Measurements from ENCODE around the gene CTIF.

Gene CTIF

DNA sequence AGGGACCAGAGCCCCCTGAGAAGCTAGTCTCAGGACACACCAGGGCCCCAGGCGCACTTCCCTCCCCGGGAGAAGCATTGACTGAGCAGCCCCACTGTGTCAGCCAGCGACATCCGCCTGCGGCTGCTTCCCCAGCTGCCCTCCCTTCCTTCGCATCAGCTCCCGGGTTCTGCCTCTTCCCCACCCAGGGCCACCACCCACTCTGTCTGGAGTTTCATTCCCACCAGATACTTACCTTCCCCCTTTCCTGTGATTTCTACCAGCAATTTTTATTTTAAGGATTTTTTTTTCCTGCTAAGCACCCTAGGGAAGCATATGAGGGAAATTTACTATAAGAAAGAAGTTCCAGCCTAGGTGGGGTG lies 312.7 kb downstream of the CTIF start:
- DNase-seq (ENCODE audit: low read depth): peak; percentile 59

DNA sequence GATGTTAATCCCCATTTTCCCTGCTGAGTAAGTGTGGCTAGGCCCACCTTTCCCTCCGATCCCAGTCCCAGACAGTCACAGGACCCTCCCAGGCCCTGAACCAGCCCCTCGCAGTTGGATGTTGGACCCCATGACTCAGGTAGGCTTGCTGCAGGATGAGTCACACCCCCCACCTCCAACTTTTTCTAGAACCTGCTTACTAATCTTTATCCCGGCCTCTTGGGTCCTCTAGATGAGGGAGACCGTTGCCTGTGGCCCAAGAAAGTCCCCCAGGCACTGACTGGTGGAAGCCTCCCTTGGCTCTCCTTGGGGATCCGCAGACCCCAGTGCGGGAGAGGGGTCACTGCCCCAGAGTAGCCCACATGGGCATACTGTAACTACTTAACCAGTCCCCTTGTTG lies 313.5 kb downstream of the CTIF start:
- DNase-seq (ENCODE audit: low read depth): no peak

GRCh38 chr18:48852794-48853193 lies 314.0 kb downstream of the CTIF start:
- no peak for DNase-seq (ENCODE audit: low read depth)

DNA sequence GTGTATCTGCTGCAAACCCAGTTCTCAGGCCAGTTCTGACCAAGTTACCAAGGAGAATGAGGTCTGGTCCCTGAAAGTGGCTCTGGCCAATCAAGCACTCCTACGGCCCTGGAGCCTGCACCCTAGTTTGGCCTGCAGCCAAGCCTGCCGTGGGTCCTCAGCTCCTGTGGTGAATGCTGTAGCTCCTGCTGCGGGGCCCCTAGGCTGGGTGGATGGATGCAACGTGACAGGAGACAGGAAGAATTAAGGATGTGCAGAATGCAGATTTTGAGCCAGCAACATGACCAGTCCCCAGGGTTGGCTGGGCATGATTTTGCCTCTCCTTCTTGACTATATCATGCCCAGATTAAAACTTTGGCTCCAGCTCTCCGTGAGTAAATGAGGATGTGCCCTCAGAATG lies 314.8 kb downstream of the CTIF start:
- no peak for DNase-seq (ENCODE audit: low read depth)

DNA sequence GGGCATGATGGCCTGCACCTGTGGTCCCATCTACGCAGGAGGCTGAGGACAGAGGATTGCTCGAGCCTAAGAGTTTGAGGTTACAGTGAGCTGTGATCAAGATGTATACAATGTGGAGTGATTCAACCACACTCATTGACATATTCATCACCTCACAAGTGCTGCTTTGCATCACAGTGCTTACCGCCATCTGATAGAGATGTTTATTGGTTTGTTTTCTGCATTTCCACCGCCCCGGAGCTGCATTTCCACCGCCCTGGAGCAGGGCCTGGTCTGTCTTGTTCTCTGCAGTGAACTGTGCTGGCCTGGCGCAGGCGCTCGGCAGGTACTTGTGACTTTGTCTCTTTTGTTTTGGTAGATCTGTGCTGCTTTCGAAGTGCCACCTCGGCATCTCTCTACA lies 315.9 kb downstream of the CTIF start:
- DNase-seq (ENCODE audit: low read depth): peak; percentile 26

- peak; percentile 48 for DNase-seq (ENCODE audit: low read depth)
These were observed 316.9 kb downstream of the CTIF start for GRCh38 chr18:48855422-48856377.

DNA sequence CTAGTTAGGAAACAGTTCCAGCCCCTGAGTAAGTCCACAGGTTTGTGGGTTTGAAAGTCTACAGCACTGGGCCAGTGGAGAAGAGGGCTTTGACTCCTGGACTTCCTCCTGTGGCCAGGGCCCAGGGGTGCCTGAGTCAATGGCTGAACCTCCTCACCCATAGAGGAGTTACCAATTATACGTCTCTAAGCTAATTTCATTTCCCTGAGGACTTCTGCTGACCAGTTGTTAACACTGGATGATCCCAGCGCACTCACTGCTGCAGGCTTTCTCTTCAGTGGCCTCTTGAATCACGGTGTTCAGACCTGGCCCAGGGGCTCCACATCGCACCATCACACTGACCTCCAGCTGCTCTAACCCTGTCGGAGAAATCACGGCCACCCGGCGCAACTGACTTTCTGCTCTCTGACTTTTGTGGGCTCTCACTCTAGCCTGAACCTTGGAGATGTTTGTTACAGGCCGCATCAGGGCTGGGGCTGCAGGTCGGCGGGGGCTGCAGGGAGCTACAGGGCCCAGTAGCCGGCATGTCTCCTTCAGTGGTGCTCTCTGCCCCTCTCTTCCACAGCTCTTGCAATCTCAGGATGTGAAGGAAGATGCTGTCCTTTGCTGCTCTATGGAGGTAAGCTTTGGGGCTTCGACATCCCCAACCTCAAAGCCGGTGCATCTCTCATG lies 318.3 kb downstream of the CTIF start:
- no peak for DNase-seq (ENCODE audit: low read depth)

- no peak for DNase-seq (ENCODE audit: low read depth)
These were observed 319.8 kb downstream of the CTIF start for GRCh38 chr18:48858676-48859075.

DNA sequence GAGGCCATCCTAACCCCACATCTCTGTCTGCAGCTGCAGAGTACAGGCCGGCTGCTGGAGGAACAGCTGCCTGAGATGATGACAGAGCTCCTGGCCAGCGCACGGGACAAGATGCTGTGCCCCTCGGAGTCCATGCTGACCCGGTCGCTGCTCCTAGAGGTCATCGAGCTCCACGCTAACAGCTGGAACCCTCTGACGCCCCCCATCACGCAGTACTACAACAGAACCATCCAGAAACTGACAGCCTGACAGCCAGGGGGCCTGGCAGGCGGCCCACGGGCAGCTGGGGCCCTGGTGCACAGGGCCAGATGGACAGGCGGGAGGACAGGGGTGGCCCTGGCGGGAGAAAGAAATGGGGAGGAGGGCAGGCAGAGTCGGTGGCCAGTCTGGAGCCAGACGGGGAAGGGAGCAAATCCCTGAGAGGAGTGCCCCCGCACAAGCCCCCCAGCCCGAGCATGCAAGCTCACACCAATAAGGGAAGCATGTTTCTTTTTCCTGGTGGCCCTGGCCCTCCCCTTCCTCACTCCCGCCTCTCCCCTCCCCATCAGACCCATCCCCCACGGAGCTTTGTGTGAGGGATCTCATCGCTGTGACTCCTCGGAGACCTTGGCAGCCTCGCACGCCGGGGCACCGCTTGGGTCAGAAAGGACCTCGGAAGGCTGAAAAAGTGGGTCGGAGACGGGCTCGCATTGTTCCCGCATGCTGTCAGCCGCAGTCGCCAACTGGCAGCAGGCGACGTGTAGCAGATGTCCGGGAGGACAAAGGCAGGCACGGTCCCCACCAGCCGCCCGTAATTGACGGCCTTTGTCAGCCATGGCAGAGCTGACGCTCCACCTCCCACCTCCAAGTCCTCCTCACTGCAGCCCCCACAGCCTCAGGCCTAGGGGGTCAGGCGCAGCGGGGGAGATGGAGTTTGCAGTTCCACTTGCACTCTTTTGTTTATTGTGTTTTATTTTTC lies 320.8 kb downstream of the CTIF start:
- no peak for DNase-seq (ENCODE audit: low read depth)

DNA sequence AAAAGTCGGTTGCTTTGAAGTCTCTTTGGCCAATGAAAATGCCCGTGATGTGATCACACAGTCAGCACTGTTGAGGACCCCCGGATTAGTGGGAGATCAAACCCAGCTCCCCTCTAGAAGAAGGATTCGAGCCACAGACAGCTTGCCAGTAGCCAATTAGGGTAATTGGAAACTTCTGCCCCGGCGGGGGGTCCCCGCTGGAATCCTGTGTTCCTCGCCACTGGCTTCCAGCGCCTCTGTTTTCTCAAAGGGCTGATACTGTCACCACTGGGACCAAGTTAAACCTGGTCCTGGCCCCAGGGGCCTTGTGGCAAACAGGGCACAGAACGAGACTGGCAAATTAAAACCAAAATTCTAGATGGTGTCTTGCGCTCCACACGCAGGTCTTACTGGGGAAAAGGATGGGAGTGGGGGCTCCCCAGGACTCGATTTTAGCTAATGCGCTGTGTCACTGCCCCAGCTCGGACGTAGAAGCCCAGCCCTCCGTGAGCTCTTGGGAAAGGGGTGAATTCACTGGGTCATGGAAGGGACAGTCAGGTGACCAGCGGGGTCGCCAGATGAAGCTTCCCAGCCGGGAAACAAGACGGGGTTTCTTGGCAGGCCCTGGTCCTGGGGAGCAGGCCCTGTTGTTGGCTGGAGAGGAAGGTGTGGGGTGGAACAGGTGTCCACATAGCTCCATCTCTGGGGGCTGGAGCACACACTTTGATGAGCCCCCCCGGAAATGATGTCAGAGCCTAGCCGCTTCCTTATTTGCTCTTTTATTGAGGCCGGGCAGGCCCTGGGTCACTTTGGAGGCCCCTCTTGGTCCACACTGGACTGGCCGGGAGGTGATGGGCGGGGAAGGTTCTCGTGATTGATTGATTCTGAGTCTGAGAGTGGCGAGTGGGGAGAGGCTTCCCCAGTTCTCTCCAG lies 321.7 kb downstream of the CTIF start:
- no peak for DNase-seq (ENCODE audit: low read depth)

- no peak for DNase-seq (ENCODE audit: low read depth)
These were observed 322.4 kb downstream of the CTIF start for GRCh38 chr18:48861181-48861708.

DNA sequence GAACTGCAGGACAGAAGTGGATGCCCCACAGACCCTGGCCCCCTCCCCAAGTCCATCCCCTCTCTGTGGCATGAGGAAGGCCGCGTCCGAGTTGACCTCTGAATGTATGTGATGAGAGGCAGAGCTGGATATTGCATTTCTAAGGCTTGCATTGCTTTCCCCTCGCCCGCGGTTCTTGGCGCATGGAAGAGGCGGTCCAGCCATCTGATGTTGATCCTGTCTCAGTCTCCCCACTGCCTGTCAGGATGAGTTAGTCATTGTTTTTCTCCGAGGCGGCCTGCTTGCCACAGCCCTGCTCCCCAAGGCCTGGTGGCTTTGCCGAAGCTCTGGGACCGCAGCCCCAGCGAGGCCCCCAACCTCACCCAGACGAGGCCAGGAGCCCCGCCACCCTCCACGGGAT lies 323.3 kb downstream of the CTIF start:
- DNase-seq (ENCODE audit: low read depth): peak; percentile 49

- DNase-seq (ENCODE audit: low read depth): no peak
These were observed 323.9 kb downstream of the CTIF start for GRCh38 chr18:48862678-48863270.

DNA sequence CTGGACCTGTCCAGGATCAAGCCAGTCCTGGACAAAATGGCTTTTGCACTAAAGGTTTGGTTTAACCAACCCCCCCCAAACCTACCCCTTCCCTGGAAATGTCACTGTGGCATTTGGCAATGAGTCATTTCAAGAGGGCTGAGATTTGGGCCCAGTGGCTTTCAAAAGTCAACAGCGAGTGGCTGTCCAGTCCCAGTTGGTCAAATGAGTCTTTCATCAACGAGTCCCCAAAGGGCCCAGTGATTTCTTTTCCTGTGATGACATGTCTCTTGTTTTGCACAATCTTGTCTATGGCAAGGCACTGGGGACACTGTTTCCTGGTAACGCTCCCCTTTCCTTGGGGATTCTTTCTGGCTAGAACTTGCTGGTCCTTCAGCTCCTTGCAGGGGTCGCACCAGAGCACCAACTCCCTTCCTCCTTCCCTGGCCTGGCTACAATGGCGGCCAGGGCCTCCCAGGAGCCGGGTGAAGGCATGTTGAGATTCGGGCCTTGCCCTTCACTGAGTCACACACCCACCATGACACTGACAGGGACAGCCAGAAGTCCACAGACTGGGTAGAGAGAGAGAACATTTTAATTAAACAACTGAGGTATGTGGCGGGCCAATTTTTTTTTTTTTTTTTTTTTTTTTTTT lies 324.7 kb downstream of the CTIF start:
- no peak for DNase-seq (ENCODE audit: low read depth)

DNA sequence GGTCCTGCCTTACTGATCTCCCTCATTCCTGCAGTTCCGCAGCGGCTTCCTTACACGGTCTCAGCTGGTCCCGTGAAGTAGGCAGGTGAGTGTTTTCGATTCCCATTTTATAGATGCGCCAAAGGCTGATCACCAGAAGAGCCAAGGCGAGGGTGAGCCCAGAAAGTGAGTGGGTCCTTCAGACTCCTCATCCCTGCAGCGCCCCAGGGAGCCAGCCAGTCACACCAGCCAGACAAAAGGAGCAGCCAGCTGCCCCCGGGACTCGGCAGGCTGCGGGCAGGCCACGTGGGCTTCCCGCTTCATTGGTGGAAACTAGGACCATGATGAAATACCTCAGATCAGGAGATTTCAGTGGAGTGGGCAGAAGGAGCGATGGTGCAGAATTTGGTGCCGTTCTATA lies 326.0 kb downstream of the CTIF start:
- no peak for DNase-seq (ENCODE audit: low read depth)

- DNase-seq (ENCODE audit: low read depth): peak; percentile 55
These were observed 327.4 kb downstream of the CTIF start for GRCh38 chr18:48866028-48866733.

DNA sequence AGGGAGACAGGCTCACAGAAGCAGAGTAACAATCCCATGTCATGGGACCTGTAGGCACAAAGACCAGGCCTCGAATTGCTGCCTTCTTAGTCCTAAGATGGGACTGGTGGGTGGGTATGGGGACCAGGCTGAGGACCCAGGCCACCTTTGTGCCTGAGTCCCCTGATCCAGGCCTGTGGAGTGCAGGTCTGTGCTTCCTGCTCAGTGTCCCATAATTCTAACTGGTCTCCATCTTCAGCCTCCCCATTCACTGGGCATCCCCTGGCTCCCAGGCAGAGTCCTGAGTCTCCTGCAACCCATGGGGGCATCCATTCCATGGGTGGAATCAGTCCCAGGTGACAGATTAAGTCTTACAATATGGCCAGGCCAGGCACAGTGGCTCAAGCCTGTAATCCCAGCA lies 328.0 kb downstream of the CTIF start:
- DNase-seq (ENCODE audit: low read depth): no peak

DNA sequence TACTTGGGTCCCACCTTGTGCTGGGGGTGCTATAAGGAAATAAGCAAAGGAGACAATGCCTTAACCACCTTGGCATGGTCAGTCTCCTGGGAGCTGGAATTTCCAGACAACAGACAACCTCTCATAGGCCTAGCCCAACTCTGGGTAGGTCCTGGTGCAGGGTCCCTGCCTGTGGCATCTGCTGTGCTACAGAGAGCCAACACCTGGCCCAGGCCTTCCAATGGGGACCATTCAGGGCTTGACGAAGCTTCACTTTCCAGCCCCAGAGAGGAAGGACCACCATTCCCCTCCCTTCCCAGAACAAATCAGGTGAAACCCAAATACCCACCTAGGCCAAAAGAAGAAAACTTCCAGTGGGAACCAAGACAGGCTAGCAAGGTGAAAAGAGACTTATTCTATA lies 329.1 kb downstream of the CTIF start:
- DNase-seq (ENCODE audit: low read depth): no peak

Measured in amniotic epithelial cell (primary cell).